HG03460 (cell line): ENCODE data around the gene FGF7.
"Not testable (repeated sequence)": the region's sequence is repeated elsewhere in the genome, so short reads cannot be mapped to it uniquely, and the experiment has no call there.

Experiments used
- ATAC-seq: cut with Tn5 transposase; IDR thresholded peaks from one replicate; pipeline ENCODE4 v1.9.1; 2021; ENCODE audit not compliant: unreplicated experiment

Gene FGF7

DNA sequence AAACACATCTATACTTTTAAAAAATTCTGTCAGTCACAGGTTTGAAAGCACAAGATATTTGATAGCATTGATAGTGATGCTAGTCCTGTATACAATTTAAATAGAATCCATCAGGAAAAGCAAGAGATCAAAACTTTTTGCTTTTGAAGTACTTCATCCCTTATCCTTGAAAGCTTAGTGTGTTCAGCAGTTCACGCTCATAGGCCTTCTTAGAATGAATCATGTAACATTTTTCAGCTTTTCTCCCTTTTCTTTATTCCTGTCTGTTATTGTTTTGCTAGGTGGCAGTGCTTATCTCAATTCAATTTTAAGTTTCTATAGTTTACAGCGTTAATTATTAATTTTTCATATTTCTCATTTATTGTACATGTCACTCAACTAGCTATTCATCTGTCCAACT lies 69.1 kb downstream of the FGF7 start:
- no peak for ATAC-seq

GRCh38 chr15:49492830-49493229 lies 69.8 kb downstream of the FGF7 start:
- no peak for ATAC-seq

- ATAC-seq: no peak
These were observed 71.8 kb downstream of the FGF7 start for GRCh38 chr15:49494842-49495241.

- no peak for ATAC-seq
These were observed 73.1 kb downstream of the FGF7 start for GRCh38 chr15:49495993-49496753.

DNA sequence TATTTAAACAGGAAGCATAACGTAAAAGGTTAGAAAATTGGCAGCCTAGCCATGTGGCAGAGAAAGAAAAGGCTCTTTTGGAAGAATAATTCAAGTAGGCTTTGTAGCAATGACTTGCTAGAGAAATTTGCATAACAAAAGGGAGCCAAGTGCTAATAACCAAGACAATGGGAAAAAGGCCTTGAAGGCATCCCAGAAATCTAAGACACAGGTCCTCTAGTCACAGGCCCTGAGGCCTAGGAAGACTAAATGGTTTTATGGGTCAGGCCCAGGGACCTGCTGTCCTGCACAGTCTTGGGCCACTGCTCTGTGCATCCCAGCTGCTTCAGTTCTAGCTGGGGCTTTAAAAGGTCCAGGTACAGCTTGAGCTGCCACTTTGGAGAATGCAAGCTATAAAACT lies 78.5 kb downstream of the FGF7 start:
- ATAC-seq: no peak

GRCh38 chr15:49506341-49506740 lies 83.3 kb downstream of the FGF7 start:
- no peak for ATAC-seq

- no peak for ATAC-seq
These were observed 84.2 kb downstream of the FGF7 start for GRCh38 chr15:49507261-49507660.

- not testable (repeated sequence) for ATAC-seq
These were observed 89.7 kb downstream of the FGF7 start for GRCh38 chr15:49512739-49513138.

GRCh38 chr15:49521802-49522201 lies 98.8 kb downstream of the FGF7 start:
- ATAC-seq: no peak

DNA sequence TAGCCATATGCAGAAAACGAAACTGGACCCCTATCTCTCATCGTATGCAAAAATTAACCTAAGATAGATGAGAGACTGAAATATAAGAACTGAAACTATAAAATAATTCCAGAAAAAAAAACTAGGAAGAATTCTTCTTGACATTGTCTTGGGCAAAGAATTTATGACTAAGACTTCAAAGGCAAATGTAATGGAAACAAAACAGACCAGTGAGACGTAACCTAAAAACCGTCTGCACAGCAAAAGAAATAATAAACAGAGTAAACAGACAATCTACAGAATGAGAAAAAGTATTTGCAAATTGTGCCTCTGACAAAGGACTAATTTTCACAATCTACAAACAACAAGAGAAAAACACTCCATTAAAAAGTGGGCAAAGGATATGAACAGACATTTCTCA lies 105.2 kb downstream of the FGF7 start:
- ATAC-seq: no peak

GRCh38 chr15:49530092-49530491 lies 107.0 kb downstream of the FGF7 start:
- ATAC-seq: no peak
